ENCODE results near the gene PPP1R37. TPM values are rescaled to one million over a fixed set of nuclear protein-coding genes. Genes with fewer than 3 reads are reported as not detected.

Gene PPP1R37
- total and polyA plus RNA-seq, 2 of the 8 experiments (the other 6 are each of a cell fraction or from before 2014, with no cell fraction given) = 14.6 to 25.7 TPM

GRCh38 chr19:45186509-45187334 is 93.7 kb downstream of the PPP1R37 start (continued):
- no peak for TF ChIP-seq CHD7 (IDR thresholded peaks at IDR 0.05; ENCODE audit: insufficient replicate concordance, low read length)
- TF ChIP-seq BACH1 (IDR thresholded peaks at IDR 0.05; ENCODE audit: low read length) = no peak
- TF ChIP-seq SUZ12 (IDR thresholded peaks at IDR 0.05; ENCODE audit: low read length) = no peak
- TF ChIP-seq RBBP5 (IDR thresholded peaks at IDR 0.05; ENCODE audit: borderline replicate concordance, low read depth, low read length) = no peak
- TF ChIP-seq POLR2A (IDR thresholded peaks at IDR 0.05; ENCODE audit: control extremely low read depth in 1 of 2, low read depth in 2 of 2, low read length in 2 of 2) = no peak
